SK-N-SH (cell line): ENCODE data around the gene CA12. TPM values are rescaled to one million over a fixed set of nuclear protein-coding genes. Genes with fewer than 3 reads are reported as not detected.

Source experiments
- CTCF ChIA-PET: fragments of 300-600, 350-600 bp; formaldehyde crosslinking; extraction: SDS; loops from one replicate; lab custom pipeline; 2021; lab: Yijun Ruan, JAX
- POLR2A ChIA-PET: fragments of 350-600 bp; sonication (Branson Sonifier 250); formaldehyde crosslinking; extraction: SDS; loops from one replicate; lab custom pipeline; 2020; ENCODE audit warnings: antibody characterized with exemption, inconsistent platforms; lab: Yijun Ruan, JAX
- DNase-seq: peaks from one replicate; pipeline ENCODE4 v3.0.0; 2012
- H2AFZ ChIP-seq: fragments of 200-600 bp; sonication (generic); 2 replicates; pipeline ENCODE4 v1.8.1; 2016; ENCODE audit warnings: antibody characterized with exemption, mild to moderate bottlenecking, low read depth
- H3F3A ChIP-seq: fragments of 200-600 bp; sonication (generic); replicated peaks from 2 replicates; pipeline ENCODE3; 2016; ENCODE audit warnings: antibody characterized with exemption, mild to moderate bottlenecking; ENCODE audit not compliant: insufficient read depth
- H3K27ac ChIP-seq, 2 experiments: fragments of 200-500 bp in 1 of 2; fragments of 200-600 bp in 1 of 2; sonication (Bioruptor generic) in 1 of 2; sonication (generic), shearing (Covaris generic) in 1 of 2; 2 replicates each; pipeline versions ENCODE4 v1.5.1 to v1.6.1; 2014 to 2016; ENCODE audit warnings: low read depth in 2 of 2, inconsistent platforms in 1 of 2, low read length in 1 of 2, mild to moderate bottlenecking in 1 of 2, mixed read lengths in 1 of 2
- H3K27me3 ChIP-seq: fragments of 200-600 bp; sonication (generic), shearing (Covaris generic); 2 replicates; pipeline ENCODE4 v1.6.1; 2016; ENCODE audit warnings: mixed run types; ENCODE audit not compliant: insufficient read depth
- H3K36me3 ChIP-seq, 2 experiments: fragments of 200-500 bp in 1 of 2; fragments of 200-600 bp in 1 of 2; sonication (Bioruptor generic) in 1 of 2; sonication (generic) in 1 of 2; replicated peaks in 1 of 2; 2 replicates each; pipeline versions ENCODE3 to v1.5.1; 2014 to 2016; ENCODE audit warnings: low read length in 1 of 2, mild to moderate bottlenecking in 1 of 2; ENCODE audit not compliant: insufficient read depth in 2 of 2, control insufficient read depth in 1 of 2
- H3K4me1 ChIP-seq, 2 experiments: fragments of 200-500 bp in 1 of 2; fragments of 200-600 bp in 1 of 2; sonication (Bioruptor generic) in 1 of 2; sonication (generic), shearing (Covaris generic) in 1 of 2; 2 replicates each; pipeline versions ENCODE4 v1.5.1 to v1.6.1; 2014 to 2016; ENCODE audit warnings: low read depth in 1 of 2, low read length in 1 of 2, mixed run types in 1 of 2; ENCODE audit not compliant: insufficient read depth in 2 of 2, control insufficient read depth in 1 of 2
- H3K4me2 ChIP-seq: fragments of 200-600 bp; sonication (generic), shearing (Covaris generic); 2 replicates; pipeline ENCODE4 v1.6.1; 2017; ENCODE audit warnings: mixed run types
- H3K4me3 ChIP-seq, 2 experiments: fragments of 200-500 bp in 1 of 2; fragments of 200-600 bp in 1 of 2; sonication (Bioruptor generic) in 1 of 2; sonication (generic), shearing (Covaris generic) in 1 of 2; 2 replicates each; pipeline versions ENCODE4 v1.5.1 to v1.8.1; 2014 to 2016; ENCODE audit warnings: low read depth in 2 of 2, inconsistent platforms in 1 of 2, low read length in 1 of 2, mild to moderate bottlenecking in 1 of 2, mixed read lengths in 1 of 2, moderate library complexity in 1 of 2
- H3K79me2 ChIP-seq: fragments of 200-600 bp; sonication (generic); 2 replicates; pipeline ENCODE4 v1.8.1; 2017; ENCODE audit warnings: mild to moderate bottlenecking; ENCODE audit not compliant: insufficient read depth
- H3K9ac ChIP-seq: fragments of 200-600 bp; sonication (generic); 2 replicates; pipeline ENCODE4 v1.6.1; 2017; ENCODE audit warnings: mixed run types
- H3K9me2 ChIP-seq: fragments of 200-600 bp; sonication (generic); 2 replicates; pipeline ENCODE4 v1.6.1; 2017; ENCODE audit warnings: mixed run types
- H3K9me3 ChIP-seq: fragments of 200-600 bp; sonication (generic); 2 replicates; pipeline ENCODE4 v1.6.1; 2017; ENCODE audit warnings: mixed run types, mild to moderate bottlenecking, moderate library complexity
- H4K20me1 ChIP-seq: fragments of 200-600 bp; sonication (generic); 2 replicates; pipeline ENCODE4 v1.6.1; 2017; ENCODE audit warnings: mild to moderate bottlenecking, mixed run types; ENCODE audit not compliant: insufficient read depth
- ELF1 ChIP-seq: IDR thresholded peaks from 2 replicates; pipeline ENCODE4 v1.4.0; 2012
- EP300 ChIP-seq, 2 experiments: IDR thresholded peaks; 2 replicates each; pipeline versions ENCODE4 v1.4.0 to v1.6.1; 2012; ENCODE audit warnings: borderline replicate concordance in 1 of 2, low read depth in 1 of 2, low read length in 1 of 2
- GATA2 ChIP-seq: sonication (generic); formaldehyde crosslinking; IDR thresholded peaks from 2 replicates; pipeline ENCODE4 v1.5.0; 2020; ENCODE audit warnings: mild to moderate bottlenecking, missing genetic modification reagents
- JUND ChIP-seq: IDR thresholded peaks from 2 replicates; pipeline ENCODE4 v1.4.0; 2012
- MEF2A ChIP-seq: IDR thresholded peaks from 2 replicates; pipeline ENCODE4 v1.4.0; 2012; ENCODE audit warnings: low read depth, borderline replicate concordance
- NRF1 ChIP-seq: IDR thresholded peaks from 2 replicates; pipeline ENCODE4 v1.6.1; 2012; ENCODE audit warnings: low read depth, mild to moderate bottlenecking, low read length
- RCOR1 ChIP-seq: fragments of 150-350 bp; IDR thresholded peaks from 2 replicates; pipeline ENCODE4 v1.6.1; 2017; ENCODE audit warnings: antibody characterized with exemption, low read length
- RFX5 ChIP-seq: IDR thresholded peaks from 2 replicates; pipeline ENCODE4 v1.6.1; 2012; ENCODE audit warnings: mild to moderate bottlenecking, improper control_type of control experiment, low read length
- TAF1 ChIP-seq: IDR thresholded peaks from 2 replicates; pipeline ENCODE4 v1.6.1; 2012; ENCODE audit warnings: low read depth, mild to moderate bottlenecking, low read length, moderate library complexity, borderline replicate concordance
- TEAD4 ChIP-seq: IDR thresholded peaks from 2 replicates; pipeline ENCODE4 v1.4.0; 2012; ENCODE audit warnings: mild to moderate bottlenecking, borderline replicate concordance; ENCODE audit not compliant: insufficient read depth
- WGBS: methylation state at CpG from one replicate; pipeline ENCODE4 v1.1.6; 2017; ENCODE audit warnings: low lambda C conversion rate; 5-methylcytosine and 5-hydroxymethylcytosine counted together
- polyA plus RNA-seq, 3 experiments: library from polyadenylated mRNA; depleted of rRNA; stranded (reverse); fragments of >200 nt; gene quantifications; 2 replicates each; pipeline ENCODE4 v1.2.3, GENCODE V29; 2012
- TF ChIP-seq, protein P1 (sequence below): IDR thresholded peaks from 2 replicates; pipeline ENCODE4 v1.4.0; 2012; ENCODE audit warnings: low read depth, borderline replicate concordance
- TF ChIP-seq, protein P2 (sequence below): fragments of 150-350 bp; IDR thresholded peaks from 2 replicates; pipeline ENCODE4 v1.6.1; 2017; ENCODE audit warnings: antibody characterized with exemption, low read length, low read depth, borderline replicate concordance

CA12 gene
- polyA plus RNA-seq, 1 of the 3 experiments (the other 2 are of a cell fraction), result 39.4 TPM

- peaks cover 13% of the 10 kb centered on the region for H3F3A ChIP-seq
- H3K79me2 ChIP-seq, result no peaks in the 10 kb centered on the region
- no peaks in the 10 kb centered on the region for H3K9me2 ChIP-seq
- H3K36me3 ChIP-seq, result peaks cover 0 to 5% of the 10 kb centered on the region in 2 experiments
- CTCF ChIA-PET, result no interaction called here
- H3K27ac ChIP-seq, result no peak overlapping the region
- no peak overlapping the region for H2AFZ ChIP-seq
- no peaks in the 10 kb centered on the region for H3K27me3 ChIP-seq
- H4K20me1 ChIP-seq, result no peaks in the 10 kb centered on the region
- TF ChIP-seq ELF1 (no peak), GATA2 (CRISPR knock-in tag) (no peak), RFX5 (no peak), TEAD4 (no peak), JUND (no peak), RCOR1 (no peak), EP300 (IDR thresholded peaks at IDR 0.05; ENCODE audit: borderline replicate concordance in 1 of 2, low read depth in 1 of 2, low read length in 1 of 2) (no peak), MEF2A (no peak)
- TF ChIP-seq, protein P1, sequence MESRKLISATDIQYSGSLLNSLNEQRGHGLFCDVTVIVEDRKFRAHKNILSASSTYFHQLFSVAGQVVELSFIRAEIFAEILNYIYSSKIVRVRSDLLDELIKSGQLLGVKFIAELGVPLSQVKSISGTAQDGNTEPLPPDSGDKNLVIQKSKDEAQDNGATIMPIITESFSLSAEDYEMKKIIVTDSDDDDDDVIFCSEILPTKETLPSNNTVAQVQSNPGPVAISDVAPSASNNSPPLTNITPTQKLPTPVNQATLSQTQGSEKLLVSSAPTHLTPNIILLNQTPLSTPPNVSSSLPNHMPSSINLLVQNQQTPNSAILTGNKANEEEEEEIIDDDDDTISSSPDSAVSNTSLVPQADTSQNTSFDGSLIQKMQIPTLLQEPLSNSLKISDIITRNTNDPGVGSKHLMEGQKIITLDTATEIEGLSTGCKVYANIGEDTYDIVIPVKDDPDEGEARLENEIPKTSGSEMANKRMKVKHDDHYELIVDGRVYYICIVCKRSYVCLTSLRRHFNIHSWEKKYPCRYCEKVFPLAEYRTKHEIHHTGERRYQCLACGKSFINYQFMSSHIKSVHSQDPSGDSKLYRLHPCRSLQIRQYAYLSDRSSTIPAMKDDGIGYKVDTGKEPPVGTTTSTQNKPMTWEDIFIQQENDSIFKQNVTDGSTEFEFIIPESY, result no peak
- H3K9me3 ChIP-seq, result no peaks in the 10 kb centered on the region
- POLR2A ChIA-PET, result no interaction called here
- no peak overlapping the region for H3K4me2 ChIP-seq
- WGBS, result 91% methylated on average over 4 of the region's 4 CpGs
- no peak for DNase-seq
- H3K9ac ChIP-seq, result no peak overlapping the region
- H3K4me1 ChIP-seq, result peaks cover 6 to 16% of the 10 kb centered on the region in 2 experiments; a peak in 3 of 4 replicates
- no peak overlapping the region for H3K4me3 ChIP-seq
Observed at GRCh38 chr15:63318344-63318743, 63.3 kb downstream of the CA12 start.

- no peaks in the 10 kb centered on the region for H3K9me3 ChIP-seq
- H2AFZ ChIP-seq, result no peak overlapping the region
- H3K4me1 ChIP-seq, result peaks cover 0 to 11% of the 10 kb centered on the region in 2 experiments; a peak in 2 of 4 replicates
- no peaks in the 10 kb centered on the region for H3K9me2 ChIP-seq
- CTCF ChIA-PET, result interaction anchor here (0.8 kb wide), 1 partner anchor 12 kb away, joined by 3 read pairs; no protein-coding TSS in a partner anchor
- POLR2A ChIA-PET, result no interaction called here
- WGBS, result 82% methylated on average over 2 of the region's 2 CpGs
- no peaks in the 10 kb centered on the region for H3K36me3 ChIP-seq
- TF ChIP-seq, protein P2, sequence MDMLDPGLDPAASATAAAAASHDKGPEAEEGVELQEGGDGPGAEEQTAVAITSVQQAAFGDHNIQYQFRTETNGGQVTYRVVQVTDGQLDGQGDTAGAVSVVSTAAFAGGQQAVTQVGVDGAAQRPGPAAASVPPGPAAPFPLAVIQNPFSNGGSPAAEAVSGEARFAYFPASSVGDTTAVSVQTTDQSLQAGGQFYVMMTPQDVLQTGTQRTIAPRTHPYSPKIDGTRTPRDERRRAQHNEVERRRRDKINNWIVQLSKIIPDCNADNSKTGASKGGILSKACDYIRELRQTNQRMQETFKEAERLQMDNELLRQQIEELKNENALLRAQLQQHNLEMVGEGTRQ, result no peak
- TF ChIP-seq TAF1 (no peak), NRF1 (no peak)
- H3K27ac ChIP-seq, result no peak overlapping the region
- no peaks in the 10 kb centered on the region for H3K79me2 ChIP-seq
- H3K4me3 ChIP-seq, result no peak overlapping the region
- H3K27me3 ChIP-seq, result no peaks in the 10 kb centered on the region
- H3K4me2 ChIP-seq, result no peak overlapping the region
- no peak overlapping the region for H3K9ac ChIP-seq
- DNase-seq, result no peak
- H4K20me1 ChIP-seq, result no peaks in the 10 kb centered on the region
- H3F3A ChIP-seq, result peaks cover 6% of the 10 kb centered on the region
Observed at GRCh38 chr15:63314409-63314808, 67.2 kb downstream of the CA12 start.
